Calu3 (cell line): ENCODE results near the gene TLCD3A. TPM values are rescaled to one million over a fixed set of nuclear protein-coding genes. Genes with fewer than 3 reads are reported as not detected.
"Not testable (repeated sequence)": the region's sequence is repeated elsewhere in the genome, so short reads cannot be mapped to it uniquely, and the experiment has no call there.

Experiments
- BruUV-seq: library from RNA; stranded (reverse); fragments of 400-500 nt; replicated peaks from 2 replicates; lab custom pipeline; 2021; lab: Mats Ljungman, UMichigan
- CTCF ChIA-PET: fragments of 300-600 bp; sonication (Branson Sonifier 250); formaldehyde crosslinking; loops from one replicate; lab custom pipeline; 2022; ENCODE audit warnings: antibody characterized with exemption; lab: Charles Lee
- DNase-seq: peaks from one replicate; pipeline ENCODE4 v3.0.0; 2022
- H3K27ac Mint-ChIP-seq: one replicate; pipeline ENCODE4 v1.8.0; 2022; ENCODE audit warnings: mixed read lengths; ENCODE audit not compliant: unreplicated experiment
- H3K27me3 Mint-ChIP-seq: one replicate; pipeline ENCODE4 v1.8.0; 2022; ENCODE audit warnings: mixed read lengths; ENCODE audit not compliant: unreplicated experiment
- H3K36me3 Mint-ChIP-seq: one replicate; pipeline ENCODE4 v1.8.0; 2022; ENCODE audit warnings: mild to moderate bottlenecking, moderate library complexity, mixed read lengths; ENCODE audit not compliant: insufficient read depth, unreplicated experiment
- H3K4me1 Mint-ChIP-seq: one replicate; pipeline ENCODE4 v1.8.0; 2022; ENCODE audit warnings: mild to moderate bottlenecking, low read depth, mixed read lengths; ENCODE audit not compliant: unreplicated experiment
- H3K4me3 Mint-ChIP-seq: one replicate; pipeline ENCODE4 v1.8.0; 2022; ENCODE audit warnings: mild to moderate bottlenecking, low read depth, moderate library complexity, mixed read lengths; ENCODE audit not compliant: unreplicated experiment
- H3K9me3 Mint-ChIP-seq: one replicate; pipeline ENCODE4 v1.8.0; 2022; ENCODE audit warnings: low read depth, mixed read lengths; ENCODE audit not compliant: unreplicated experiment
- intact Hi-C: fragments of 100-400 bp; cut with micrococcal nuclease; formaldehyde crosslinking; loops from one replicate; pipeline ENCODE4 v1.10.0; 2022; ENCODE audit not compliant: unreplicated experiment
- total RNA-seq: library from RNA; stranded (reverse); gene quantifications from 2 replicates; pipeline ENCODE4 v1.2.3, GENCODE V29; 2022
- TF ChIP-seq, protein P1 (sequence below): fragments of 200-600 bp; IDR thresholded peaks from one replicate; pipeline ENCODE4 v1.8.0; 2022; ENCODE audit warnings: antibody characterized with exemption; ENCODE audit not compliant: unreplicated experiment

The TLCD3A gene
- total RNA-seq, 1 experiment from 2014 or later: 20.3 TPM

DNA sequence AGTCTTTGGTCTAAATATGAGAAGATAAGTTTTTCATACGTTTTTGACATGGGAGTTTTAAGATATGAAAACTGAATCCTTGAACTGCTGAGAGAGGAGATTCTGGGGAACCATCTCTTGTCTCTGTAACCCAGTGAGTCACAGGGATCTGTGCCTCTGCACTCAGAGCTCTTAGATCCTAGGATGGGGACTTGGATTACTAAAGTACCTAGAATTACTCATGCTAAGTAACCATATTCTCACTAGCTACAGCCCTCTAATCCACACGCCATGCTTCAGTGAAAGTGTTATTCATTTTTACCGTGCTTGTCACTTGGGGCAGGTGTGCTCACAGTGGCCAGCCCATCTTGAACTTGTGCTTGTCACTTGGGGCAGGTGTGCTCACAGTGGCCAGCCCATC, 51.7 kb downstream of the TLCD3A start:
- Mint-ChIP-seq H3K4me3 (no peak overlapping the region), H3K27me3 (no peaks in the 10 kb centered on the region), H3K9me3 (no peaks in the 10 kb centered on the region), H3K36me3 (peaks cover 27% of the 10 kb centered on the region), H3K27ac (no peak overlapping the region), H3K4me1 (no peaks in the 10 kb centered on the region)
- intact Hi-C loops: no loop called here
- TF ChIP-seq, protein P1, sequence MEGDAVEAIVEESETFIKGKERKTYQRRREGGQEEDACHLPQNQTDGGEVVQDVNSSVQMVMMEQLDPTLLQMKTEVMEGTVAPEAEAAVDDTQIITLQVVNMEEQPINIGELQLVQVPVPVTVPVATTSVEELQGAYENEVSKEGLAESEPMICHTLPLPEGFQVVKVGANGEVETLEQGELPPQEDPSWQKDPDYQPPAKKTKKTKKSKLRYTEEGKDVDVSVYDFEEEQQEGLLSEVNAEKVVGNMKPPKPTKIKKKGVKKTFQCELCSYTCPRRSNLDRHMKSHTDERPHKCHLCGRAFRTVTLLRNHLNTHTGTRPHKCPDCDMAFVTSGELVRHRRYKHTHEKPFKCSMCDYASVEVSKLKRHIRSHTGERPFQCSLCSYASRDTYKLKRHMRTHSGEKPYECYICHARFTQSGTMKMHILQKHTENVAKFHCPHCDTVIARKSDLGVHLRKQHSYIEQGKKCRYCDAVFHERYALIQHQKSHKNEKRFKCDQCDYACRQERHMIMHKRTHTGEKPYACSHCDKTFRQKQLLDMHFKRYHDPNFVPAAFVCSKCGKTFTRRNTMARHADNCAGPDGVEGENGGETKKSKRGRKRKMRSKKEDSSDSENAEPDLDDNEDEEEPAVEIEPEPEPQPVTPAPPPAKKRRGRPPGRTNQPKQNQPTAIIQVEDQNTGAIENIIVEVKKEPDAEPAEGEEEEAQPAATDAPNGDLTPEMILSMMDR: no peak
- DNase-seq: no peak
- BruUV-seq: no TSS peak
- CTCF ChIA-PET: no interaction called here

DNA sequence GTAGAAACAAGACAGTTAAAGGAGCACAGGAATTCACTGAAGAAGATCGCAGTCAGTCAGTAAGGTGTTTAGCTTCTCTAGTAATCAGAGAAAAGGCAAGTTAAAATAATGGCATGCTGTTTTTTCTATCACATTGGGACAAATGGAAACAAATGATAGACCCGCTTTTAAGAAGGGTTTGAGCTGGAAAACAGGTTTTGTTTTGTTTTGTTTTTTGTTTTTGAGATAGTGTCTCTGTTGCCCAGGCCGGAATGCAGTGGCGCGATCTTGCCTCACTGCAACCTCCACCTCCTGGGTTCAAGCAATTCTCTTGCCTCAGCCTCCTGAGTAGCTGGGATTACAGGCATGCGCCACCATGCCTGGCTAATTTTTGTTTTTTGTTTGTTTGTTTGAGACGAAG, 53.5 kb downstream of the TLCD3A start:
- H3K27me3 Mint-ChIP-seq, DNase-seq, CTCF ChIA-PET, H3K9me3 Mint-ChIP-seq, BruUV-seq, H3K27ac Mint-ChIP-seq, H3K4me1 Mint-ChIP-seq, H3K4me3 Mint-ChIP-seq, intact Hi-C loops: not testable (repeated sequence)
- peaks cover 37% of the 10 kb centered on the region for H3K36me3 Mint-ChIP-seq

DNA sequence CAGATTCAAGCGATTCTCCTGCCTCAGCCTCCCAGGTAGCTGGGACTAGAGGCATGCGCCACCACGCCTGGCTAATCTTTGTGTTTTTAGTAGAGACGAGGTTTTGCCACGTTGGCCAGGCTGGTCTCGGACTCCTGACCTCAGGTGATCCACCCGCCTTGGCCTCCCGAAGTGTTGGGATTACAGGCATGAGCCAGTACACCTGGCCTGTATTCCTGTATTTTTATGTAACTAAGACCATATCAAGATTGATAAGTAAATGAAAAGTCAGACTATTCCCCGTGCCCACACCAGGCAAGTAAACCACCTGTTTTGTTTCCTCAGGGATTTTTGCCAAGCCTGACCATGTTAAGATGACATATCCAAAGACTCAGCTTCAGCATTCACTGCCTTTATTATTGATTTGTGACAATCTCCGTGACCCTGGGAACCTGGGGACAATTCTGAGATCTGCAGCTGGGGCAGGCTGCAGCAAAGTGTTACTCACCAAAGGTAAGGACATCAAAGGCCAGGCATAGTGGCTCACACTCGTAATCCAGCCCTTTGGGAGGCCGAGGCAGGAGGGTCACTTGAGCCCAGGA, 55.3 kb downstream of the TLCD3A start:
- Mint-ChIP-seq H3K27ac (no peak overlapping the region), H3K4me3 (no peak overlapping the region), H3K36me3 (peaks cover 19% of the 10 kb centered on the region), H3K27me3 (no peaks in the 10 kb centered on the region), H3K9me3 (no peaks in the 10 kb centered on the region), H3K4me1 (no peaks in the 10 kb centered on the region)
- TF ChIP-seq, protein P1: no peak
- CTCF ChIA-PET: no interaction called here
- no TSS peak for BruUV-seq
- DNase-seq: no peak
- intact Hi-C loops: no loop called here

DNA sequence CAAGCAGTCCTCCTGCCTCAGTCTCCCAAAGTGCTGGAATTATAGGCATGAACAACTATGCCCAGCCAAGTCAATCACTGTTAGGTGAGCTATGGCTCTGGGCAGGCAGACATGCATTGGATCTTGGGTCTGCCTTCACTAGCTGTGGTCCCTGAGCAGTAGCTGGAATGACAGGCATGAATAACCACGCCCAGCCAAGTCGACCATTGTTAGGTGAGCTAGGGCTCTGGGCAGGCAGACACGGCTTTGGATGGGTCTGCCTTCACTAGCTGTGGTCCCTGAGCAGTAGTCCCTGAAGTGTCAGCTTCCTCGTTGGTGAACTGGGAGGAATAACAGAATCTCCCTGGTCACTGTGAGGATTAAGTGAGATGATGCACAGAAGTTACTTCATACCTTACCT, 56.2 kb downstream of the TLCD3A start:
- Mint-ChIP-seq H3K9me3 (no peaks in the 10 kb centered on the region), H3K27ac (no peak overlapping the region), H3K27me3 (no peaks in the 10 kb centered on the region), H3K36me3 (peaks cover 10% of the 10 kb centered on the region), H3K4me3 (no peak overlapping the region), H3K4me1 (no peaks in the 10 kb centered on the region)
- no peak for DNase-seq
- TF ChIP-seq, protein P1: no peak
- CTCF ChIA-PET: no interaction called here
- intact Hi-C loops: no loop called here
- BruUV-seq: no TSS peak

DNA sequence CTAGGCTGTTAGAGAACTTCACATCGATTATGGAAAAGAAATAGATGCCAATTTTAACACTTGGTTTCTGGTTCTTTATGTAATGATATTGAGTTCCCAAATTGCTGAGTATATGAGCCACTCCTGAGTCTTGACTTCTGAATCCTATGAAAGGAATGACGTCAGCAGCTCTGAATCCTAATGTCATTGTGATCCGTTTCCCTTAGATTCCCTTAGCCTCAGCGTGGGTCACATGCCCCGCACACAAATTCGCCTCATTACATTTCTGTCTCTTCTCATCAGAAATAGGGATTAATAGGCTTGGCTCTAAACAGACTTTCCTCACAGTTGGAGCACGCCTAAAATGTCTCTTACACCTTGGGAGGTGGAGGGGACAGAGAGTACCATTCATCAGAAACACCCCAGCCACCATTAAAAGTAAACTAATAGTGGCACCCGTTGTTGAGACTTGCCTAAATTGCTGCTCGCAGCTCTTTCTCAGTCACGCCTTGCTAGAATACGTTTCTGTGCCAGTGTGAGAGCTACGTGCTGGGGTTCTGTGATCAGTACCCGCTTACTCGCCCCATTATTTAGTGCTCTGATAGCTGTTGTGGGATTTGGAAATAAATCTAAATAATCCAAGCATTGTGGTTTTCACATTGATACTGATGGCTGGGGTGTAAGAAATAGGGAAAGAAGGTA, 56.9 kb downstream of the TLCD3A start:
- Mint-ChIP-seq H3K27ac (no peak overlapping the region), H3K9me3 (no peaks in the 10 kb centered on the region), H3K27me3 (no peaks in the 10 kb centered on the region), H3K4me1 (no peaks in the 10 kb centered on the region), H3K4me3 (no peak overlapping the region), H3K36me3 (peaks cover 10% of the 10 kb centered on the region)
- BruUV-seq: no TSS peak
- intact Hi-C loops: no loop called here
- TF ChIP-seq, protein P1: no peak
- no peak for DNase-seq
- CTCF ChIA-PET: no interaction called here

DNA sequence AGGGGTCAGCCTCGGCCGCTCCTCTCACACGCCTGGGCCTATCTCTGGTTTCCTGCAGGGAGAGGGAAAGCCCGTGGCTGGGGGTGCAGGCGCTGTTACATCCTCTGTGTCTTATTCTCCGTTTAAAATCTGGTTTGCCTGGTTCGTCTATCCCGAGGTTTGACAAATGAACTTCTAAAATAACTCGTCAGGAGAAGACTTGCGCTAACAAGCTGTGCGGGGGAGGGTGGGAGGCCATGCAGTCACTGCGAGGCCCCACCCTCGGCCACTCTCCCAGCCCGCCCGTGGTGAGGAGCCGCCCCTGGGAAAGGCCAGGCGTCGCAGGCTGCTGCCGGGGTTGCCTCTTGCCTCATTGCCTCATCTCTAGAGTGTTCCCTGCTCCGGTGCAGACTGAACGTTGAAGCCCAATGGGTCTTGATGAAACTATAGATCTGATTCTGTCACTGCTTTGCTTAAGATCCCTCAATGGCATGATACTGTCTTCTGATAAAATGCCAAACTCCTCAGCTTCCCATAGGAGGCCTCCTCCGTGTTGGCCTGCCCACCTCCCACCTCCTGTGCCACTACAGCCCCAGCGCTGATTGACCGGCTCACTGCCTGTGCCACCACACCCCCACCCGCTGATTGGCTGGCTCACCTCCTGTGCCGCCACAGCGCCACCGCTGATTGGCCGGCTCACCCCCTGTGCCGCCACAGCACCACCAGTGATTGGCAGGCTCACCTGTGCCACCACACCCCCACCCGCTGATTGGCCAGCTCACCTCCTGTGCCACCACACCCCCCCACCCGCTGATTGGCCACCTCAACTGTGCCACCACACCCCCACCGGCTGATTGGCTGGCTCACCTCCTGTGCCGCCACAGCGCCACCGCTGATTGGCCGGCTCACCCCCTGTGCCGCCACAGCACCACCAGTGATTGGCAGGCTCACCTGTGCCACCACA, 57.8 kb downstream of the TLCD3A start:
- H3K4me1 Mint-ChIP-seq, intact Hi-C loops, DNase-seq, H3K9me3 Mint-ChIP-seq, H3K27me3 Mint-ChIP-seq, BruUV-seq, H3K4me3 Mint-ChIP-seq, CTCF ChIA-PET, H3K27ac Mint-ChIP-seq: not testable (repeated sequence)
- peaks cover 14% of the 10 kb centered on the region for H3K36me3 Mint-ChIP-seq
